Measurements from ENCODE around the gene USP6NL.
"Not testable (repeated sequence)": the region's sequence is repeated elsewhere in the genome, so short reads cannot be mapped to it uniquely, and the experiment has no call there.

Gene USP6NL

DNA sequence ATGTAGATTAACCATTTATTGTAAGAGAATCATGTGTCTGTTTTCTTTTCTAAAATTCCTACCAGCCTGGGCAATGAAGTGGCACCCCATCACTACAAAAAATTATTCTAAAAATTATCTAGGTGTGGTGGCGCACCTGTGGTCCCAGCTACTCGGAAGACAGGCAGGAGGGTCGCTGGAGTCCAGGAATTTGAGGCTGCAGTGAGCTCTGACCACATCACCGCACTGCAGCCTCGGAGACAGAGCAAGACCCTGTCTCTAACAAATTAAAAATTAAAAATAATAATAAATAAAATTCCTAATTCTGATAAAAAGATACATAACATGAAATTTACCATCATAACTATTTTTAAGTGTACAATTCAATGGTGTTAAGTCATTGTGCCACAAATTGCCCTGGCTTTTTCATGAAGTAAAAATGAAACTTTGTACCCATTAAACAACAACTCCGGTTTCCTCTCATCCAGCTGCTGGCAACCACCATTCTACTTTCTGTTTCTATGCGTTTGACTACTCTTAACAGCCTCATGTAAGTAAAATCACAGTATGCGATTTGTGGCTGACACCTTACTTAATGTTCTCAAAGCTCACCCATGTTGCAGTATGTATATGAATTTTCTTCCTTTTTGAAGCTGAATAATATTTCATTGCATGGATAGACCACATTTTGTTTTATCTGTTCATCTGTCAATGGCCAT, 20.6 kb upstream of the USP6NL start:
- no peaks in the 10 kb centered on the region for H3K36me3 Mint-ChIP-seq (ENCODE audit: low read depth)
- no peak overlapping the region for H3K27ac Mint-ChIP-seq
- no peaks in the 10 kb centered on the region for H3K9me3 Mint-ChIP-seq
- peak overlapping the region; percentile 13 for H3K4me3 Mint-ChIP-seq
- H3K4me1 Mint-ChIP-seq (ENCODE audit: low read depth) = peaks cover 6% of the 10 kb centered on the region
- peaks cover 59% of the 10 kb centered on the region for H3K27me3 Mint-ChIP-seq (ENCODE audit: low read depth)

DNA sequence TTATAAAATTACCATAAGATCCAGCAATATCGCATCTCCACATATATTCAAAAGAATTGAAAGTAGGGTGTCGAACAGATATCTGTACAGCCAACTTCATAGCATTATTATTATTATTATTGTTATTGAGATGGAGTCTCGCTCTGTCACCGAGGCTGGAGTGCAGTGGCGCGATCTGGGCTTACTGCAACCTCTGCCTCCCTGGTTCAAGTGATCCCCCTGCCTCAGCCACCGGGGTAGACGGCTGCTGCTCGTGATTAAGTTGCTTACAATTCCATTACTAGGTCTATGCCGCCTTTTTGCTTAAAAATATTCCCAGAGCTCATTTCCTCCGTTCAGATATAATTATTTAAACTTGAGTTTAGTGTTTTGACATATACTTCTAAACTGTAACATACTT, 19.8 kb upstream of the USP6NL start:
- Mint-ChIP-seq H3K4me3 (no peak overlapping the region), H3K4me1 (ENCODE audit: low read depth) (peaks cover 6% of the 10 kb centered on the region), H3K36me3 (ENCODE audit: low read depth) (no peaks in the 10 kb centered on the region), H3K27me3 (ENCODE audit: low read depth) (peaks cover 53% of the 10 kb centered on the region), H3K9me3 (no peaks in the 10 kb centered on the region), H3K27ac (no peak overlapping the region)

DNA sequence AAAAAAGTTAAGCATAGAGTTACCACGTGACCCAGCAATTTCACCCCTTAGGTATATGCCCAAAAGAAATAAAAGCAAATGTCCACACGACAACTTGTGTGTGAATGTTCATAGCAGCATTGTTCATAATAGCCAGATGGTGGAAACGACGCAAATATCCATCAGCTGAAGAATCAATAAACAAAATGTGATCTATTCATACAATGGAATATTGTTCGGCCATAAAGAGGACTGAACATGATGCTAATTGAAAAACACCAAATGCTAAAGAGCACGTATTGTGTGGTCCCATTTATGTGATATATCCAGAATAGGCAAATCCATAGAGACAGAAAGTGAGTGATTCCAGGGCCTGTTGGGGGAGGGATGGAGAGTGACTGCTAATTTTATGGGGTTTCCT, 18.3 kb upstream of the USP6NL start:
- H3K27me3 Mint-ChIP-seq (ENCODE audit: low read depth) = peaks cover 48% of the 10 kb centered on the region
- H3K27ac Mint-ChIP-seq = no peak overlapping the region
- H3K9me3 Mint-ChIP-seq = peaks cover 3% of the 10 kb centered on the region
- H3K4me1 Mint-ChIP-seq (ENCODE audit: low read depth) = peaks cover 16% of the 10 kb centered on the region
- H3K4me3 Mint-ChIP-seq = no peak overlapping the region
- H3K36me3 Mint-ChIP-seq (ENCODE audit: low read depth) = no peaks in the 10 kb centered on the region

DNA sequence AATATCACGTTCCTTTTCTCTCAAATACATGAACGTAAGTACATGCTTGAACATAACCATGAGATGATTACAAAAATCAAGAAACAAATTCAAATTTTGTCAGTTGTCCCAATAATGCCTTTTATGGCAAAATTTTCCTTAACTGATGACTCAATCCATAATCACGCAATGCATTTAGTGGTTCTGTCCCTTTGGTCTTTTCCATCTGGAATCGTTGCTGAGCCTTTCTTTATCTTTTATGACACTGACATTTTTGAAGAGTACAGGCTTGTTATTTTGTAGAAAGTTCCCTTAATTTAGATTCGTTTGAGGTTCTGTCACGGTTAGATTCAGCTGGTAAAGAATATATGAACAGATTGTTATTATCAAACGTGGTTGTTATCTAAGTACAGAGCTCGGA, 16.5 kb upstream of the USP6NL start:
- H3K9me3 Mint-ChIP-seq; H3K36me3 Mint-ChIP-seq (ENCODE audit: low read depth); H3K27ac Mint-ChIP-seq; H3K4me3 Mint-ChIP-seq: not testable (repeated sequence)
- peaks cover 13% of the 10 kb centered on the region for H3K4me1 Mint-ChIP-seq (ENCODE audit: low read depth)
- peaks cover 39% of the 10 kb centered on the region for H3K27me3 Mint-ChIP-seq (ENCODE audit: low read depth)

DNA sequence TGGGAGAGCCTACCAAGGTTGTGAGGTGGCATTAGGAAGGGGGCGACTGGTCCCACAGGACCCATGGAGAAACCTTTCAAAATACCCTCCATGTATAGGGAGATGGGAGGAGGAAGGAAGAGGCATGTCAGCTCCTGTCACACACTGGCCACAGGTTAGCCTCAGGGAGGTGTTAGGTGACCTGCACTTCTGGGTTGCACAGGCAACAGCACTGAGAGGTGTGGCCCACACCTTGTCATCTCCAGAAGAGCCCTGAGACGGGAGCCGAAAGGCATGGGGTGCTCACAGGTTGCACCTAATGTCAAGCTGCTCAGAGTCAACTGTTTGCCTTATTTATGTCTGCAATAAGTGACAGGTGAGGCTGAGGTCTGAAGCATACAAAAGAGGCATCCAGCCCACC, 14.6 kb upstream of the USP6NL start:
- peaks cover 10% of the 10 kb centered on the region for H3K4me1 Mint-ChIP-seq (ENCODE audit: low read depth)
- H3K9me3 Mint-ChIP-seq = peaks cover 3% of the 10 kb centered on the region
- H3K36me3 Mint-ChIP-seq (ENCODE audit: low read depth) = no peaks in the 10 kb centered on the region
- no peak overlapping the region for H3K27ac Mint-ChIP-seq
- H3K4me3 Mint-ChIP-seq = no peak overlapping the region
- H3K27me3 Mint-ChIP-seq (ENCODE audit: low read depth) = peaks cover 36% of the 10 kb centered on the region

DNA sequence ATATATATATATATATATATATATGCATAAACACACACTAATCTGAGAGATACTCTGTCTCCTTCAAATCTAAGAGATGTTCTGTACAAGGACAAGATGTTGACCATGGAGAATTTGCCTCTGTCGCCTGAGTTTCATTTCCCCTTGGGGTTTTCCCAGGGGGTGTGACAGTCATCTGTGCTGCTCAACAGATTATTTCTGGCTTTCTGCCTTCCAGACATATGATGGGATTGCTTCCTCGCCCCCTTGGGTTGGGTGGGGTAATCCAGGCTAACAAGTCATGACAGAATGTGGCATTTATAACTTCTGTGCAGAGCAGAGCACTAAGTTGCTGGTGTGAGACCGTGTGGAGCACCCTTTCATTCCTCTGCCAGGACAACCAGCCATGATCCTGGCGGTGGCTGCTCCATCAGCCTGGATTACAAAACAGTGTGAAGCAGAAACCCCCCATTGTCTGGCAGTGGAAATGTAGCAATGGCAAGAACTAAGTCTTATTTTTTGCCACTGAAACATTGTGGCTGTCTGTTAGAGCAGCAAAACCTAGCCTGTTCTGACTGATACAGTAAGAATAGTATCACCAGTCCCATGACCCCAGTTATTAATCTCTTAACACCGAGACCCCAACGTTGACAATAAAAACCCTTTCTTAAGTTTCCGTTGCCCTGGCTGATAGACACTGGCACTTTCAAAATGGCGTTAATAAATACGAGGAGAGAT, 13.7 kb upstream of the USP6NL start:
- H3K4me1 Mint-ChIP-seq (ENCODE audit: low read depth) = peaks cover 10% of the 10 kb centered on the region
- H3K36me3 Mint-ChIP-seq (ENCODE audit: low read depth) = no peaks in the 10 kb centered on the region
- H3K27me3 Mint-ChIP-seq (ENCODE audit: low read depth) = peaks cover 38% of the 10 kb centered on the region
- H3K27ac Mint-ChIP-seq = no peak overlapping the region
- H3K9me3 Mint-ChIP-seq = peaks cover 3% of the 10 kb centered on the region
- H3K4me3 Mint-ChIP-seq = no peak overlapping the region

DNA sequence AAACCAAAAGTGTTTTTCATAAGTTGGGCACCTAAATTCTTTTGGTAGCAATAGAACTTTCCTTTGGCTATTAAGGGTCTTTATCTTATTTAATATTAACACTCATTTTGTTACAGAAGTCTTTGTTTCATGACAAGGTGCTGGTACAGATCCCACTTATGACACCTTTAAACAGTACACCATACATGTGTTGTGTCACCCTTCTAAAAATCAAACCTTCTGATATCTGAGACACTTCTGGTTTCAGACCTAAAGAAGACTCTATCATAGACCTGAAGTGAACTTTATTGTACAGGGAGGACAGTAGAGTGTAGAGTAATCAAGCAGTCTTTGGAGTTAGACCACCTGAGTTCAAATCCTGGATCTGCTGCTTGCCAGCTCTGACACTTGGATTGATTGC, 5.8 kb upstream of the USP6NL start:
- H3K4me3 Mint-ChIP-seq = no peak overlapping the region
- H3K27me3 Mint-ChIP-seq (ENCODE audit: low read depth) = peaks cover 58% of the 10 kb centered on the region
- no peak overlapping the region for H3K27ac Mint-ChIP-seq
- H3K9me3 Mint-ChIP-seq = peaks cover 11% of the 10 kb centered on the region
- H3K36me3 Mint-ChIP-seq (ENCODE audit: low read depth) = no peaks in the 10 kb centered on the region
- peaks cover 4% of the 10 kb centered on the region for H3K4me1 Mint-ChIP-seq (ENCODE audit: low read depth)

DNA sequence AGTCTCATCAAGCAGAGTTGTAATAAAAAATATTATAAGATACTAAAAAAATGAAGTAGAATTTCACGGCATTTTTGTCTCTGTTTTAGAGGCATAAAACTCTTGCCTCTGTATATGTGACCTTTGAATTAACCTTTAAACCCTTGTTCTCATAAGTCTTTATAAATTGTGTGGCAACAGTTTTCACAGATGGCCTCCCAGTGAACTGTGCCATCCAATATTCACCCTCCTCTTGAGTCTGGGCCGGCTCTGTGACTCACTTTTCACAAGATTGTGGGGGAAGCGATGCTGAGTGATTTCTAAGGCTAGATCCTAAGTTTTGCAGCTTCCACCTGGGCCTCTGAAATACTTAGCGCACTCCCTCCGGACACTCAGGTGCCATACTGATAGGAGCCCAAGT, 4.6 kb upstream of the USP6NL start:
- peaks cover 63% of the 10 kb centered on the region for H3K27me3 Mint-ChIP-seq (ENCODE audit: low read depth)
- H3K9me3 Mint-ChIP-seq = peaks cover 11% of the 10 kb centered on the region
- H3K4me1 Mint-ChIP-seq (ENCODE audit: low read depth) = peaks cover 8% of the 10 kb centered on the region
- H3K36me3 Mint-ChIP-seq (ENCODE audit: low read depth) = peaks cover 2% of the 10 kb centered on the region
- no peak overlapping the region for H3K4me3 Mint-ChIP-seq
- H3K27ac Mint-ChIP-seq = no peak overlapping the region

DNA sequence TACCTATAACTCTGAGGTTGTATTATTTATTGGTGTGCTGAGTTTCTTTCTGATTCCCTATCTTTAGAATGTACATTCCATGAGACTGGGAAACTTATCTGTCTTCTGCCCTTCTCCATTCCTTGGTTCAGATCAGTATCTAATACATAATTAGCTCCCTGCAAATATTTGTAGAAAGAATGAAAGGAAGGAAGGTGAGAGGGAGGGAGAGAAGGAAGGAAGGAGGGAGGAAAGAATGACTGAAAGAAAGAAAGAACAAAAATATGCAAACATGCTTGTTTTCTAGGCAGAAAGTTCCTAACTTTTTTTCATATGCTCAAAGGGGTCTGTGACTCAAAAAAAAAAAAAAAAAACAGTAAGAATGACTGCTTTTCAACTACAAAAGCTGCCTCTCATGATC, 3.9 kb upstream of the USP6NL start:
- Mint-ChIP-seq H3K27ac (no peak overlapping the region), H3K27me3 (ENCODE audit: low read depth) (peaks cover 63% of the 10 kb centered on the region), H3K4me3 (no peak overlapping the region), H3K36me3 (ENCODE audit: low read depth) (peaks cover 2% of the 10 kb centered on the region), H3K4me1 (ENCODE audit: low read depth) (peaks cover 13% of the 10 kb centered on the region), H3K9me3 (peaks cover 11% of the 10 kb centered on the region)

DNA sequence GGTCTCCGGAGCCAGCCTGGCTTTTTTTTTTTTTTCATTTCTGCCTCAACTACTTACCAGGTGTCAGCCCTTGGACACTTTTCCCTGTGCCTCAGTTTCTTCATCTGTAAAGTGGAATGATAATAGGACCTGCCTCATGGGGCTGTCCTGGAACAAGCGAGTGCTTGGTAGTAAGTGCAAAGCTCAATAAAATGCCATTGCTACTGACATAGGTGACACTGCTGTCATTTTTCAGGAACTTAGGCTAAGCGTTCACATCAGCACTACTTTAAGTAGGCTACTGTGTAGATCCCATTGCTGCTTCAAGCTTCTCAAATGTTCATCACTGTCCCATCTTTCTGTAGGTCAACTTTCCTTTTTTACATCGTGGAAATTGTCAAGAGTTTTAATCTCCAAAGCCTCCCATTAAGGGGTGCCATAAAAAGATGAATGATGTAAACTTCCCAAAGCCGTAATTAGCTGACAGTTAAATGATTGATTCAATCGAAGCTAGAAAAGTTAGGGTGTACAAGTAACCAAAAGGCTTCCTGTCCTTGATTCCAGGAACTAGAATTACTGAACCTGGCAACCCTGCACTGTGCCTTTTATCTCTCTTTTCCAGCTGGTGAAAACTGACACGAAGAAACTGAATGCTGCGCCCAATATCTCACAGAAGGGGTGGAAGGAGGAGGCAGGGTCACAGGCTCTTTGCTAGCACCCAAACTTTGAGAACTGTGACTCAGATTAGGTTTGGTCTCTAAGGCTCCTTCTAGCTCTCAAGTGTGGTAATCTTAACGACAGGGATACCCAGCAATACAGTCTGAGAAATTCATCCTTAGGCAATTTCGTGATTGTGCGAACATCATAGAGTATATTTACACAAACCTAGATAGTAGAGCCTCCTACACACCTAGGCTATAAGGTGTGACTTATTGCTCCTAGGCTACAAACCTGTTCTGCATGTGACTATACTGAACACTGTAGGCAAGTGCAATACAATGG, 861 bp upstream of the USP6NL start:
- H3K9me3 Mint-ChIP-seq = peaks cover 10% of the 10 kb centered on the region
- peaks cover 2% of the 10 kb centered on the region for H3K36me3 Mint-ChIP-seq (ENCODE audit: low read depth)
- H3K27me3 Mint-ChIP-seq (ENCODE audit: low read depth) = peaks cover 64% of the 10 kb centered on the region
- peak overlapping the region; percentile 88 for H3K4me3 Mint-ChIP-seq
- H3K27ac Mint-ChIP-seq = peak overlapping the region; percentile 72
- H3K4me1 Mint-ChIP-seq (ENCODE audit: low read depth) = peaks cover 22% of the 10 kb centered on the region

DNA sequence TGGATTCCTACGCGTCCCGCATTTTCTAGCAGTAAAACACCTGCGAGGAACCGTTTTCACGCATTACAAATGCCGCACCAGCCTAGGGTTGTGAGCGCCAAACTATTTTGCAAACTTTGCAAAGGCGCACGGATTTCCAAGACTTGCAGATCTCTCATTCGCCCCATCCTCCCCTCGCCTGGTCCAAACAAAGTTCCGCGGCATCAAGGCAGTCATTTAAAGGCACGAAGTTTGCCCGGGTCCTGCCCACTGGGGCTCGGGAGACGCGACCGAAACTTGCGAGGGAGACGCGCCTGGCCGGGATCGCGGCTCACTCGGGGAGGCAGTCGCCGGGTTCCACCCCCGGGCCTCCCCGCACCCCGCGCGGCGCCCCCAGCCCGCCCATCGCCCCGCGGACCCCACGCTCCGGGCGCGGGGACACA, 613 bp downstream of the USP6NL start:
- Mint-ChIP-seq H3K9me3 (peaks cover 2% of the 10 kb centered on the region), H3K4me1 (ENCODE audit: low read depth) (peaks cover 23% of the 10 kb centered on the region), H3K36me3 (ENCODE audit: low read depth) (peaks cover 3% of the 10 kb centered on the region), H3K27me3 (ENCODE audit: low read depth) (peaks cover 64% of the 10 kb centered on the region), H3K4me3 (peak overlapping the region; percentile 75), H3K27ac (no peak overlapping the region)

DNA sequence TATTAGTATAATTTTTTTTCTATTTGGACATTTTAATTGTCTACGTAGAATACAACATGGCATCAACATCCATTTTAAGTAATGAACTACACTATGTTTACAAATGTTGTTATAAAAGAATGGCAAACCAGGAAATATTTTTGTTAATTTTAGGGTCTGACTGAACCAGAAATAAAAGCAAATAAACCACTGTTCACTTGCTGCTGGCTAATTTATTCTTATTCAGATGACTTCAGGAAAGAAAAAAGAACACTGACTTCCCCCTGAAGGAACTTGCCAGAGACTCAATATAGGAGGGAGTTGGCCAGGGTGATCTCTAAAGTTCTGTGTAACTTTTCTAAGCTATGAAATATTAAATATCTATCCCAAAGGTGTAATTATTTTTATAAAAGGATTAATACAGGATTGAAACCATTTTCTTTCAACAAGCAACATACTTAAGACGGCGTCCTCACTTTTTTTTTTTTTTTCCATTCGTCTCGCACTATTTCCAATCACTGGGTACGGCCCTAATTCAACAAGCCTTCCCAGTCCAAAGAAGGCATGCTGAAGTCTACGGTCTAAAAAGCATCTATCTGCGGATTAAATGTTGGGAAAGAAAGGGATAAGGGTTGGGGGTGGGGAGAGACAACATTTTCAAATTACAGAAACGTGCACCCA, 1.2 kb downstream of the USP6NL start:
- Mint-ChIP-seq H3K27ac (no peak overlapping the region), H3K27me3 (ENCODE audit: low read depth) (peaks cover 63% of the 10 kb centered on the region), H3K36me3 (ENCODE audit: low read depth) (peaks cover 4% of the 10 kb centered on the region), H3K9me3 (no peaks in the 10 kb centered on the region), H3K4me1 (ENCODE audit: low read depth) (peaks cover 26% of the 10 kb centered on the region), H3K4me3 (peak overlapping the region; percentile 75)

DNA sequence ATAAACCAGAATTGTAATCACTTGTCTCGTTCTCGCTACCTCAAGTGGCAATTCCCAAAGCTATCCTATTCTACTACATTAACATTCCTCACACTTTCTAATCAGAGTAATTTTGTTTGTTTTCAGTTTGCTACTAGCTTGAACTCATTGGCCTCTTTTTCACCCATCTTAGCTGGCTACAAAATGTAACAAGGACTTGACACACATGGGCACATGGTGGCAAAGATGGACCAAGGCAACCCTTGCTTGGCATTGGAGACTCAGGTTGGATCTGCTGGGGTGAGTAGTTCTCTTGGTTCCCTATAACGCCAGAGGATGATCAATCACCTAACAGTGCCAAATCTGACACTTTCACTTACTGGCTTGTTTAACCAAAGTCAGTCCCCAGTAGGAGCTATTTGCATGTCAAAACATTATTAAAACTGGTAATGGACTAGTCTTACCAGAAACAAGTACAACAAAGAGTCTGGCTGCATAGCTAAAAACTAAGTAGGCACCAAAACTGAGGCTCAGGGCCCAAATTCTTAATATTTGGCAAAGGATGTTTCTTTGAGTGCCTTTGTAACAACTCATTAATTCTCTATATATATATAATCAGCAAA, 1.9 kb downstream of the USP6NL start:
- Mint-ChIP-seq H3K36me3 (ENCODE audit: low read depth) (peaks cover 4% of the 10 kb centered on the region), H3K27ac (no peak overlapping the region), H3K4me3 (no peak overlapping the region), H3K4me1 (ENCODE audit: low read depth) (peaks cover 31% of the 10 kb centered on the region), H3K9me3 (no peaks in the 10 kb centered on the region), H3K27me3 (ENCODE audit: low read depth) (peaks cover 59% of the 10 kb centered on the region)

DNA sequence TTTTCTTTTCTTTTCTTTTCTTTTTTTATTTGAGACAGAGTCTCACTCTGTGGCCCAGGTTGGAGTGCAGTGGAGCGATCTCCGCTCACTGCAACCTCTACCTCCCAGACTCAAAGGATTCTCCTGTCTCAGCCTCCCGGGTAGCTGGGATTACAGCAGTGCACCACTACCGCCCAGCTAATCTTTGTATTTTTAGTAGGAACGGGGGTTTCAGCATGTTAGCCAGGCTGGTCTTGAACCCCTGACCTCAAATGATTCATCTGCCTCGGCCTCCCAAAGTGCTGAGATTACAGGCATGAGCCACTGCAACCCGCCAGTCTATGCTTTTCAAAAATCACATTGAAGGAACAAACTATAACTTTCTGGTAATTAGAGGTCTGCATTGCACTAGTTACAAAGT, 2.4 kb downstream of the USP6NL start:
- peaks cover 31% of the 10 kb centered on the region for H3K4me1 Mint-ChIP-seq (ENCODE audit: low read depth)
- H3K36me3 Mint-ChIP-seq (ENCODE audit: low read depth) = peaks cover 4% of the 10 kb centered on the region
- H3K4me3 Mint-ChIP-seq = no peak overlapping the region
- no peaks in the 10 kb centered on the region for H3K9me3 Mint-ChIP-seq
- no peak overlapping the region for H3K27ac Mint-ChIP-seq
- peaks cover 53% of the 10 kb centered on the region for H3K27me3 Mint-ChIP-seq (ENCODE audit: low read depth)
